HG02885 (cell line): ENCODE measurements around the gene RSPH1.
A peak's percentile ranks its signal among the peaks of the same experiment; 100 is the strongest.

Experiments used
- ATAC-seq: cut with Tn5 transposase; IDR thresholded peaks from one replicate; pipeline ENCODE4 v1.9.1; 2021; ENCODE audit warnings: mild to moderate bottlenecking; ENCODE audit not compliant: unreplicated experiment, poor library complexity

The RSPH1 gene

GRCh38 chr21:42496120-42496838 is at the start of gene RSPH1:
Gene RSPH1 (minus strand): TSS chr21:42496224. CDS start chr21:42496186, 38 bp downstream.
- peak; percentile 98 for ATAC-seq

- no peak for ATAC-seq
These were observed 49.7 kb upstream of the RSPH1 start for GRCh38 chr21:42545745-42546144.

- ATAC-seq = no peak
These were observed 49.3 kb upstream of the RSPH1 start for GRCh38 chr21:42545317-42545716.

GRCh38 chr21:42544544-42544943 is 48.5 kb upstream of the RSPH1 start:
- no peak for ATAC-seq

GRCh38 chr21:42543106-42543847 is 47.3 kb upstream of the RSPH1 start:
- ATAC-seq = no peak

GRCh38 chr21:42542596-42542995 is 46.6 kb upstream of the RSPH1 start:
- no peak for ATAC-seq

- no peak for ATAC-seq
These were observed 46.2 kb upstream of the RSPH1 start for GRCh38 chr21:42542196-42542595.

- ATAC-seq = no peak
These were observed 45.6 kb upstream of the RSPH1 start for GRCh38 chr21:42541618-42542017.

- ATAC-seq = no peak
These were observed 45.1 kb upstream of the RSPH1 start for GRCh38 chr21:42541174-42541573.

- no peak for ATAC-seq
These were observed 44.4 kb upstream of the RSPH1 start for GRCh38 chr21:42540396-42540795.

- ATAC-seq = no peak
These were observed 43.9 kb upstream of the RSPH1 start for GRCh38 chr21:42539931-42540343.

GRCh38 chr21:42539342-42539741 is 43.3 kb upstream of the RSPH1 start:
- no peak for ATAC-seq

GRCh38 chr21:42538479-42539275 is 42.7 kb upstream of the RSPH1 start:
- no peak for ATAC-seq

- ATAC-seq = no peak
These were observed 41.2 kb upstream of the RSPH1 start for GRCh38 chr21:42537106-42537742.

- no peak for ATAC-seq
These were observed 40.6 kb upstream of the RSPH1 start for GRCh38 chr21:42536601-42537000.

GRCh38 chr21:42535602-42536171 is 39.7 kb upstream of the RSPH1 start:
- ATAC-seq = peak; percentile 64

GRCh38 chr21:42534421-42535378 is 38.7 kb upstream of the RSPH1 start:
- peak; percentile 42 for ATAC-seq

- ATAC-seq = no peak
These were observed 37.9 kb upstream of the RSPH1 start for GRCh38 chr21:42533963-42534355.
